Stomach (tissue), 4 donors: ENCODE data around the gene PDE6H.

Experiments
- EP300 ChIP-seq: sonication (generic); formaldehyde crosslinking; IDR thresholded peaks from one replicate; pipeline ENCODE4 v1.6.1; 2017; ENCODE audit warnings: antibody characterized with exemption
- POLR2A ChIP-seq, 4 donors: fragments of 450-650 bp; IDR thresholded peaks; one replicate each; pipeline ENCODE4 v1.6.1; 2016; ENCODE audit warnings: antibody characterized with exemption in 4 of 4, control low read depth in 2 of 4, mild to moderate bottlenecking in 1 of 4, moderate library complexity in 1 of 4
- POLR2AphosphoS5 ChIP-seq, 3 donors: sonication (generic); formaldehyde crosslinking; IDR thresholded peaks; one replicate each; pipeline ENCODE4 v1.6.1; 2016; ENCODE audit warnings: antibody characterized with exemption in 3 of 3
- TF ChIP-seq, protein P1 (sequence below), 7 experiments: fragments of 450-650 bp in 4 of 7; fragments of 200-600 bp in 3 of 7; sonication (generic) in 3 of 7; IDR thresholded peaks; one replicate each; pipeline ENCODE4 v1.5.1; 2016 to 2019; ENCODE audit warnings: antibody characterized with exemption in 7 of 7, control low read depth in 2 of 7, mild to moderate bottlenecking in 1 of 7

DNA sequence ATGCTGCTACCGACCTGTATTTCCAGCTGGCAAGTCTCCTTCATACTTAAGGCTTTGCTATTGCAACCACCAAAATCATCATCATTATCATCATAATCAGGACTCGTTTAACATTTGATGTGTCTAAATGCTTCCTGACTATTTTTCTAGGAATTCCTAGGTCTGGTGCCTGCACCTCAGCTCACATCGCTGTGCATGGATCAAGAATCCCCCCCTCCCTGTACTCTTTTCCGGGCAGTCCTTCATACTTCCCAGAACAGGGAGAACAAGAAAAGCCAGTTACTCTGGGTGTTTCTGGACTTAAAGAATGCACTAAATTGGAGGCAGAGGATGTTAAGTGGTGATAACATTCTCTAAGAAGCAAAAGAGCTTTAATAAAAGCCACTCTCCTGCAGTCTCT lies 43.9 kb upstream of the PDE6H start:
- TF ChIP-seq POLR2A (IDR thresholded peaks at IDR 0.05): no peak
- TF ChIP-seq, protein P1, sequence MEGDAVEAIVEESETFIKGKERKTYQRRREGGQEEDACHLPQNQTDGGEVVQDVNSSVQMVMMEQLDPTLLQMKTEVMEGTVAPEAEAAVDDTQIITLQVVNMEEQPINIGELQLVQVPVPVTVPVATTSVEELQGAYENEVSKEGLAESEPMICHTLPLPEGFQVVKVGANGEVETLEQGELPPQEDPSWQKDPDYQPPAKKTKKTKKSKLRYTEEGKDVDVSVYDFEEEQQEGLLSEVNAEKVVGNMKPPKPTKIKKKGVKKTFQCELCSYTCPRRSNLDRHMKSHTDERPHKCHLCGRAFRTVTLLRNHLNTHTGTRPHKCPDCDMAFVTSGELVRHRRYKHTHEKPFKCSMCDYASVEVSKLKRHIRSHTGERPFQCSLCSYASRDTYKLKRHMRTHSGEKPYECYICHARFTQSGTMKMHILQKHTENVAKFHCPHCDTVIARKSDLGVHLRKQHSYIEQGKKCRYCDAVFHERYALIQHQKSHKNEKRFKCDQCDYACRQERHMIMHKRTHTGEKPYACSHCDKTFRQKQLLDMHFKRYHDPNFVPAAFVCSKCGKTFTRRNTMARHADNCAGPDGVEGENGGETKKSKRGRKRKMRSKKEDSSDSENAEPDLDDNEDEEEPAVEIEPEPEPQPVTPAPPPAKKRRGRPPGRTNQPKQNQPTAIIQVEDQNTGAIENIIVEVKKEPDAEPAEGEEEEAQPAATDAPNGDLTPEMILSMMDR (IDR thresholded peaks at IDR 0.05): no peak
- TF ChIP-seq POLR2AphosphoS5 (IDR thresholded peaks at IDR 0.05): peak in 1 of 3 donors; percentile 18
- TF ChIP-seq EP300: no peak
